ENCODE results near the gene SSC5D. TPM values are rescaled to one million over a fixed set of nuclear protein-coding genes. Genes with fewer than 3 reads are reported as not detected.
A peak's percentile ranks its signal among the peaks of the same experiment; 100 is the strongest.

SSC5D gene
- total RNA-seq, 1 experiment from 2014 or later = 1.5 TPM

DNA sequence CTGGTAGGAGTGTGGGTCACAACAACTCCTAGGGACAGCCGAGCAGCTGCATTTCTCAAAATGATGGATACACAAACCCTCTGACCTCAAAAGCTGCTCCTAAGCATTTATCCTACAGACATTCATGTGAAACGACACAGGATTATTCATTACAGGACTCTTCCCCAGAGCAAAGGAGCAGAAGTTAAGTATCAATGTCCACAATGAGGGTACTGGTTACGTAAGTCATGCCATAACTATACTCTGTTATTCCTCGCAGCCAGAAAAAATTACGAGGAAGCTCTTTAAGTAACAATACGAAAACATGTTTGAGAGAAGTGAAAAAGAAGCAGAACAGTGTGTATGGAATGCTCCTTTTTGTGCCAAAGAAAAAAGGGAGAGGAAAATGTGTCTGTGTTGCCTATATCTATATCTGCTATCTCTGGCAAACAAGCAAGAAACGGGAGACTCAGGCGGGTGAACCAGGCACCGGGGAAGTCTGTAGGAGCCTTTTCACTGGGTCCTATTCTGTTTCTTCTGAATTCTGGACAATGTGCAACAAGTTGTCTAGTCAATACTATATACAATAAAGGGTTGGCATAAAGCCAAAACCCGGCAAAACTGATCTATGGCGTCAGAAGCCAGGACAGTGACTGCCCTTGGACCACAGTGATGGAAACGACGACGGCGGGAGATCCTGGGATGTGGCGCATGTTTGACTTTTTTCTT lies 28.1 kb upstream of the SSC5D start (continued):
- no peak for TF ChIP-seq REST (IDR thresholded peaks at IDR 0.05; ENCODE audit: low read depth)
- TF ChIP-seq CEBPB (IDR thresholded peaks at IDR 0.05; ENCODE audit: low read depth) = no peak
- no peak for TF ChIP-seq SIN3A (IDR thresholded peaks at IDR 0.05; ENCODE audit: low read depth)

GRCh38 chr19:55460670-55461258 lies 27.5 kb upstream of the SSC5D start:
- peaks cover 9 to 23% of the 10 kb centered on the region in 2 experiments for H3K4me1 ChIP-seq (ENCODE audit: control insufficient read depth in 1 of 2, insufficient read depth in 2 of 2, low read length in 2 of 2)
- BruUV-seq (replicated peaks) = no TSS peak
- no peak overlapping the region for H2AFZ ChIP-seq (ENCODE audit: low read depth, low read length, poor library complexity, severe bottlenecking)
- H3K4me3 ChIP-seq (replicated peaks in 1 of 2; ENCODE audit: low read depth in 1 of 2, low read length in 2 of 2) = peak overlapping the region; percentile 98 to 99
- H3K36me3 ChIP-seq (ENCODE audit: control insufficient read depth in 1 of 2, insufficient read depth in 2 of 2, low read length in 2 of 2) = no peaks in the 10 kb centered on the region
- H3K9ac ChIP-seq (ENCODE audit: low read length) = peak overlapping the region; percentile 96
- intact Hi-C loops (cut with micrococcal nuclease) = no loop called here
- H3K27ac ChIP-seq (ENCODE audit: low read depth, low read length) = peak overlapping the region; percentile 87
- DNase-seq (ENCODE audit: low read depth, low spot score) (no peak), ATAC-seq (peak; percentile 38)
- no peaks in the 10 kb centered on the region for H3K27me3 ChIP-seq (ENCODE audit: insufficient read depth, low read length)
- H4K20me1 ChIP-seq (ENCODE audit: insufficient read depth) = no peaks in the 10 kb centered on the region
- peaks cover 12% of the 10 kb centered on the region; the same call in 1 of the 2 replicates for H3K79me2 ChIP-seq (ENCODE audit: insufficient read depth, low read length)
- H3K4me2 ChIP-seq (ENCODE audit: low read length) = peak overlapping the region; percentile 98
- CTCF ChIA-PET = no interaction called here
- H3K9me2 ChIP-seq (ENCODE audit: insufficient read depth) = no peaks in the 10 kb centered on the region
- TF ChIP-seq POLR2AphosphoS5 (IDR thresholded peaks at IDR 0.05; ENCODE audit: low read depth, low read length) = 0 out of 2 replicates have a peak, but pooled peaks have one; percentile 14
- no peak for TF ChIP-seq YY1 (IDR thresholded peaks at IDR 0.05; ENCODE audit: extremely low read depth, insufficient replicate concordance, low read depth, low read length)
- no peak for TF ChIP-seq CTCF (IDR thresholded peaks at IDR 0.05 in 2 of 3, conservative IDR thresholded peaks at IDR 0.05 in 1 of 3; ENCODE audit: borderline replicate concordance in 1 of 3, insufficient read depth in 1 of 3, low read depth in 2 of 3, low read length in 2 of 3)
- no peak for TF ChIP-seq REST (IDR thresholded peaks at IDR 0.05; ENCODE audit: low read depth)
- TF ChIP-seq ELF1 (IDR thresholded peaks at IDR 0.05; ENCODE audit: borderline replicate concordance, low read depth) = no peak
- TF ChIP-seq CBX3 (IDR thresholded peaks at IDR 0.05; ENCODE audit: low read depth) = no peak
- RAD21 ChIA-PET (ENCODE audit: low non-redundant PET in 1 of 2, low total read pairs in 2 of 2, uncharacterized antibody in 2 of 2, unreplicated experiment in 2 of 2) = no interaction called here
- no peaks in the 10 kb centered on the region for H3K9me3 ChIP-seq (ENCODE audit: control insufficient read depth in 1 of 2, insufficient read depth in 1 of 2, low read depth in 1 of 2, low read length in 2 of 2)
- POLR2A ChIA-PET = no interaction called here
